ENCODE measurements around the gene ATP6V0E1. TPM values are rescaled to one million over a fixed set of nuclear protein-coding genes. Genes with fewer than 3 reads are reported as not detected.
"Not testable (repeated sequence)": the region's sequence is repeated elsewhere in the genome, so short reads cannot be mapped to it uniquely, and the experiment has no call there.

The ATP6V0E1 gene
- total RNA-seq, 1 donor from 2014 or later: 52.5 TPM

DNA sequence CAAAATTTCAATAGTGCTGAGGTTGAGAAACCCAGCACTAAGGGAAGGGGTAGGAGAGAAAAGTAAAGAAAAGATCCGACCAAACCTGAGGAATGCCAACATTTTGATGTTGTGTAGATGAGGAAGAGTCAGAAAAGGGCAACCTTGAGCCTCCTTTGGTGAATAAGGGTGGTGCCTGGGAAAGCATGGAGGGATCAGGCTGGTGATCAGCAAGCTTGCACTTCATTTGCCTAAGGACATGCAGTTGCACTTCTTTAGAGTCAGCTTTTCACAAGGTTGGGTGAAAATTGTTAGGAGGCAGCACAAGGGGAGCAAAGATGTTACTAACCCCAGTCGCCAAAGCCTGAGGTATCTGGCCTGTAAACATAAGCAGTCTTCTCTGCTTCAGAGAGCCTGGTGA, 20.4 kb downstream of the ATP6V0E1 start:
- no peak for DNase-seq

DNA sequence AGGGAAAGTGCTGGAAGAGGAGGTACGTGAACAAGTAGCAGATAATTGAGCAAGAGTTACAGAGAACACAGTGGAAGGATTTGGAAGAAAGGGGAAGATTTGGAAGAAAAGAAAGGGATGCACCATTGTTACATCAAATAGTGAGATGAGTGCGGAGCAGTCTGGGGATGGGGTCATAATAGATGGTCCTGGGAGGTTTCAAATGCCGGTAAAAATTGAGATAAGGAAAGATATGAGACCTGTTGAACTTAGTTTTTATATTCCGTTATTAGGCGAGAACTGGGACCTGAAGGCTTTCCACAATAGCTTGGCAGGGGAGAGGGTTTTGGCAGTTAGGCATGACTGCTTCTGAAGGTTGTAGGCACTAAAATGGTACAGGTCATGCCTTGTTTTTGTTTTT, 20.9 kb downstream of the ATP6V0E1 start:
- no peak for DNase-seq

DNA sequence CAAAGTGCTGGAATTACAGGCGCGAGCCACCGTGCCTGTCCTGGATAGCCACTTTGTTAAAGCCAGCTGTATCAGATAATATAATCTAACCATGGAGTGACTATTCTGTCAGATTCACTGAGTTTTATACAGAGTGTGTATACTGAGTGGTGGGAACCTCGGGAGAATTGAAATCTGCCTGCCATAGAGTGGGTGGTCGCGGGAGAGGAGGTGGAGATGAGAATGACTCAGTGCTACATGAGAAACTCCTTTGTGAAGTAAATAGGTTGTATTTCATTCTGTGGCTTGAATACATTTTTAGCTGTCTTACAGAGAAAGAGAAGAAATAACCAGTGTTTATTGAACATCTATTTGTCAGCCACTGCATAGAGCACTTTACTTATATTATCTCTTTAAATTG, 26.4 kb downstream of the ATP6V0E1 start:
- DNase-seq: no peak

DNA sequence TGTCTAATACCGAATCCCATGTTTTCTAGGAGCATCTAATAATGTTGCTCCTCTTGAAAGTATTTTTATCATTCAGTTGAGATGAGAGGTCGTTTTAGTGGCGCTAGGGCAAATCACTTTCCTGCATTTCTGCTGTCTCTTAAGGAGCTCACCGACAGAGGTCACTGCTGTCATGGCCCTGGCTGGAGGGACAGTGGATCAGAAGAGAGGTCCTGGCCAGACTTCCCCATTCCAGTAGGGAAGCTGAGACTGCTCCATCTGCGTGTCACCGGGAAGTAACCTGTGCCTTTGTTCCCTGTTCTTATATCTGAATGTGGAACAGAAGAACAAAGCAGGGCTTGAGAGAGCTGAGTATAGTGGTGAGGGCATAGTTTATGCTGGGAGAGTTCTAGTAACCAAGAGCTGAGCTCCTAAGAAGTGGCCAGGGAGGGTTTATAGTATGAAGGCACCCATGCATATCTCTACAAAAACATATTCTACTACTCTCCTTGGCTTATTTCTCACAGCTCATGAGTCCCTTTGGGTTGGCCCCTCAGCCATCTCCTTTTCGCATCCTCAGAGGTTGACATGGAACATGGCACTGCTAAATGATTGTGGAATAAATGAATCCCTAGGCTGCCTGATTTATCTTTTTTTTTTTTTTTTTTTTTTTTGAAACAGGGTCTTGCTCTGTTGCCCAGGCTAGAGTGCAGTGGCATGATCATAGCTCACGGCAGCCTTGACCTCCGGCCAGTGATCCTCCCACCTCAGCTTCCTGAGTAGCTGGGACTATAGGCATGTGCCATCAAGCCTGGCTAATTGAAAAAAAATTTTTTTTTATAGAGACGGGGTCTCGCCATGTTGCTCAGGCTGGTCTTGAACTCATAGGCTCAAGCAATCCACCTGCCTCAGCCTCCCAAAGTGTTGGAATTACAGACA, 27.2 kb downstream of the ATP6V0E1 start:
- DNase-seq: peak; percentile 37

DNA sequence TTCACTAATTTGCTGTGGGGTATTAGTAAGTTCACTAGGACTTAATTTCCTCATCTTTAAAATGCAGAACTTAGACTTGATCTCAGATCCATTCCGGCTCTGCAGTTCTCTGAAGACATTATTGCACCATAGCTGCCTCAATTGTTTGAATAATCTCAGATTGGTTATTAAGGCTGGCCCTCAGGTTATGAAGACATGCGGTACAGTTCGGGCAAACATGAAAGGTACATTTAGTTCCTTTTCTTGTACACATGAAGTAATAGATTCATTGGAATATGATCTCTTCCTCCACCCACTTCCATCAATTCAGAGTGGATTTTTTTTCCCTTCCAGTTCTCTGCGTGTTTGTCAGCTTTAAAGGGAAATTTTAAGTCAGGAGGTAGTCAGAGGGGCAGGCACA, 28.0 kb downstream of the ATP6V0E1 start:
- no peak for DNase-seq

DNA sequence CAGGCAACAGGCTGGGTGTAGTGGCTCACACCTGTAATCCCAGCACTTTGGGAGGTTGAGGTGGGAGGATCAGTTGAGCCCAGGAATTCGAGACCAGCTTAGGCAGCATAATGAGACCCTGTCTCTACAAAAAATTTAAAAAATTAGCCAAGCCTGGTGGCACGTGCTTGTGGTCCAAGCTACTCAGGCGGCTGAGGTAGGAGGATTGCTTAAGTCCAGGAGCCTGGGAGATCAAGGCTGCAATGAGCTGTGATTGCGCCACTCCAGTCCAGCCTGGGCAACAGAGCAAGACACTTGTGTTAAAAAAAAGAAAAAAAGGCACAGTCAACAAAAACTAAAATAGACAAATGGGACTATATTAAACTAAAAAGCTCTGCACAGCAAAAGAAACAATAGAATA, 29.3 kb downstream of the ATP6V0E1 start:
- DNase-seq: no peak

DNA sequence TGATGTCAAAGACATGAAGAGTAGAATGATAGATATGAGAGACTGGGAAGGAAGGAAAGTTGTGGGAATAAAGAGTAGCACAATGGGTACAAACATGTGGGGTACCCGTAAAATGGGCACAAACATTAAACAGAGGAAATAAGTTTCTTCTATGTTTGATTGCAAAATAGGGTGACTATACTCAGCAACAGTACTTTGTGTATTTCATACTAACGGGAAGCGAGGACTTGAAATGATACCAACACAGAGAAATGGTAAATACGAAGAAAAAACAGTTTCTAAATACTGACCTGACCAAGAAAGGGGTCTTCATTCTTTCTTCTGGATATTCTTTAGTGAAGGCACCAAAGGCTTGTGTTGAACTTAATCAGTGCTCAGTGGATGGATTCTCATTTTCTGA, 31.1 kb downstream of the ATP6V0E1 start:
- DNase-seq: no peak

DNA sequence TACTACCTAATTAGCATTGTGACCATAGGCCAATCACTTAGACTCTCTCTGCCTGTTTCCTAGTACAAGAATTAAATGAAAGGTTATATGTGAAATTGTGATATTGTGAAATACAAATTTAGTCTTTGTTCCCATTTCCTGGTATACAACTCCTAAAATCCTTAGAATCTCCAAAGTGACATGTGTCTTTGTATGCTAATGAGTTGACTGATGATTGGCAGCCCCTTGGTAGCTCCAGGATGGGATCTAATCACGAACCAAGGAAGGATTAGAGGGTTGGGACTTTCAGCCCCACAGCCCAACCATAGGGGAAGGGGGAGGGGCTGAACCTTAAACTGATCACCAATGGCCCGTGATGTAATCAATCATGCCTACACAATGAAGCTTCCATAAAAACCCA, 31.6 kb downstream of the ATP6V0E1 start:
- no peak for DNase-seq

DNA sequence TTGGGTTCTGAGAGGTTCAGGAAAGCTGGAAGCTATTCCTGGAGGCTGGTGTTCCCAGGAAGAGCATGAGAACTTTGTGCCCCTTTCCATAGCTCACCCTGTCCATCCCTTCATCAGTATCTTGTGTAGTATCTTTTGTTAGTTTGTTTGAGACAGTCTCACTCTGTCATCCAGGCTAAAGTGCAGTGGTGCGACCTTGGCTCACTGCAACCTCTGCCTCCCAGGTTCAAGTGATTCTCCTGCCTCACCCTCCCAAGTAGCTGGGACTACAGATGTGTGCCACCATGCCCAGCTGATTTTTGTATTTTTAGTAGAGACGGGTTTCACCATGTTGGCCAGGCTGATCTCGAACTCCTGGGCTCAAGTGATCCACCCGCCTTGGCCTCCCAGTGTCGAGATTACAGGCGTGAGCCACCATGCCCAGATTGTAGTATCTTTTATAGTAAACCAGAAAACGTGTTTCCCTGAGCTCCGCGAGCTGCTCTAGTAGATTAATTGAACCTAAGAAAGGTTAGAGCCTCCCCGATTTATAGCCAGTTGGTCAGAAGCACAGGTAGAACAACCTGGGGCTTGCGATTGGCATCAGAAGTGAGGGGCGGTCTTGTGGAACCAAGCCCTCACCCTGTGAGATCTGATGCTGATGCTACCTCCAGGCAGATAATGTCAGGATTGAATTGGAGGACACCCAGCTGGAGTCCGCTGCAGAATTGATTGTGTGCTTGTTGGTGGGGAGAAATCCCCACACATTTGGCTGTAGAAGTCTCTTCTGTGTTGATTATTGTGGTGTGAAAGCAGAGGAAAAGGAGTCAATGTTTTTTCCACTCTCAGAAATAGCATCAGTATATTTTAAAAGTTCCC, 32.3 kb downstream of the ATP6V0E1 start:
- DNase-seq: no peak

DNA sequence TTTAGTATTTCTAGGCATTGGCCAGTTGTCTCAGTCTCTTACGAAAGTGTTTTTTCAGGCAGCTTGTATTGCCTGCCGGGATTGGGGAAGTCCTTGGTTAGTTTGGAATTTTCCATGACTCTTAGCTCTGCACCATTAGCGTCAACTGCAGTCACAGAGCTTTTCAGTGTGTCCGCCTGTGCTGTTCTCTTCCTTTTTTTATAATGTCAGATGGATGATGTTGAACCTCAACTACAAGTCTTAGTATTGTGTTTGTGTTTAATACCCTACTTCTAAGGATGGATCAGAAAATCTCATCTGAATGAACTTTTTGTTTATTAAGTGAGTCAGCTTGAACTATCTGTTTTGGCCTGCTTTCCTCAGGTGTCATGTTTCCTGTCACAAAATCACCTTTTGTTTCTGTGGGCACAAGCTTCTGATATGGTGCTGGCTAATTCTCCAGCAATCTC, 33.1 kb downstream of the ATP6V0E1 start:
- peak; percentile 56 for DNase-seq

DNA sequence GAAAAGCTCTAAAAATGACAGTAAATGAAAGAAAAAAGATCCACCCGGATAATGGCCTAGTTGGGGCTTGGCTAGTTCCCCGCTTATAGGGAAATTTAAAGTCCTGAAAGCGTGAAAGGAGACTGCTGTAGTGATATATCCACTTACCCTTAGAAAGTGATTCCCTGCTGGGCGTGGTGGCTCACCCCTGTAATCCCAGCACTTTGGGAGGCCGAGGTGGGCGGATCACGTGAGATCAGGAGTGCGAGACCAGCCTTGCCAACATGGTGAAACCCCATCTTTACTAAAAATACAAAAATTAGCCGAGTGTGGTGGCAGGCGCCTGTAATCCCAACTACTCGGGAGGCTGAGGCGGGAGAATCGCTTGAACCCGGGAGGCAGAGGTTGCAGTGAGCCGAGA, 33.5 kb downstream of the ATP6V0E1 start:
- DNase-seq: not testable (repeated sequence)

DNA sequence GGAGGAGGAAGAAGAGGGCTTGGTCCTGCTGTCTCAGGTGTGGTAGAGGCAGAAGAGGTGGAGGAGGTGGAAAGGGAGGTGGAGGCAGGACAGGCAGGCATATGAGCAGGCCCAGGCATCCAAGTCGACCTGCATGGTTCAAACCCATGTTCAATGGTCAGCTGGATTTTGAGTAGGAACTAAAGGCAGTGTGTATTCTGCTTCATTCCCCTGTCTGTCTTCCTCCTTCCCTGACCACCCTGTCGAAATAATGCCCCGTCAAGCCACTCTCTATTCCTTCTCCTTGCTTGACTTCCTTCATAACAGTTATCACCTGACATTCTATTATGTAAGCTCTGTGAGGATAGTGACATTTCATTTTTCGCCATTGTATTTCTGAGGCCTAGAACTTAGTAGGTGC, 34.8 kb downstream of the ATP6V0E1 start:
- DNase-seq: no peak

DNA sequence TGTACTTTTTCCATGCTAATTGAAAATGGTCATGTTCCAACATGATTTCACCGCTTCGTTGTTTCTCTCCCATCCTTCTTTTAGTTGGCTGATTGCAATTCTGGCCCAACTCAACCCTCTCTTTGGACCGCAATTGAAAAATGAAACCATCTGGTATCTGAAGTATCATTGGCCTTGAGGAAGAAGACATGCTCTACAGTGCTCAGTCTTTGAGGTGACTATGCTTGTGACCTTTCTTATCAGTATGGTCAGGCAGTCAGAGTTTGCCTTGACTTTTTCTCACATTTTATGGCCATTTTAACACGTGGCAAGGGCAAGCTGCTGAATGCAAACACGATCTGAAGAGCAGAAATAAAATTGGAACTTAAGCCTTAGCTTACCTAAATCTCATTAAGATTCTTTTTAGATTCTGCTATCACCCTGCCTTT, 36.6 kb downstream of the ATP6V0E1 start:
- no peak for DNase-seq

DNA sequence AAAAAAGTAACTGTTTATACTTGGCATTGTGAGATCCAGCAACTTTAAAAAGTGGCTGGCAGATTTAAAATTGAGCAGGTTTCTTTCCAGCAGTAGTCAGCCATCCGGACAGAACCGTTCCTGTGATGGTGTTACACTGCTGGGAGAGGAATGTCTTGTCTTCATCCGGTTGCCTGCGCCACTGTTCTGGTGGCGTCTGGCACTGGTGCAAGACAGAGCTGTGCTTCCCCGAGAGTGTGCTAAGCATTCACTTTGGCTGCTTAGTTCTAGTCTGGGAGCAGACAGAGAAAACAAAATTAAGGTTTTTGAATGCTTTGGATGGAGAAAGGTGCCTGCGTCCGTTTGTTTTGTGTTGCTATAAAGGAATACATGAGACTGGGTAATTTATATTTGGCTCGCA, 37.1 kb downstream of the ATP6V0E1 start:
- DNase-seq: no peak

DNA sequence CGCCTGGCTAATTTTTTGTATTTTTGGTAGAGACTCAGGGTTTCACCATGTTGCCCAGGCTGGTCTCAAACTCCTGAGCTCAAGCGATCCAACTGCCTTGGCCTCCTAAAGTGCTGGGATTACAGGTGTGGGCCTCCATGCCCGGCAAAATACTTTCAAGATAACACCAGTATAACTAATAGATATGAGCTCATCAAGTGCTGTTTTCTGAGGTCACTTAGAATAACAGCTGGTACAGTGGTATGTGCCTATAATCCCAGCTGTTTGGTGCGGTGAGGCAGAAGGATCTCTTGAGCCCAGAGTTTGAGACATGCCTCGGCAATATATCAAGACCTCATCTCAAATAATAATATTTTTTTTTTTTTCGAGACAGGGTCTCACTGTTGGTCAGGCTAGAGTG, 42.1 kb downstream of the ATP6V0E1 start:
- no peak for DNase-seq

DNA sequence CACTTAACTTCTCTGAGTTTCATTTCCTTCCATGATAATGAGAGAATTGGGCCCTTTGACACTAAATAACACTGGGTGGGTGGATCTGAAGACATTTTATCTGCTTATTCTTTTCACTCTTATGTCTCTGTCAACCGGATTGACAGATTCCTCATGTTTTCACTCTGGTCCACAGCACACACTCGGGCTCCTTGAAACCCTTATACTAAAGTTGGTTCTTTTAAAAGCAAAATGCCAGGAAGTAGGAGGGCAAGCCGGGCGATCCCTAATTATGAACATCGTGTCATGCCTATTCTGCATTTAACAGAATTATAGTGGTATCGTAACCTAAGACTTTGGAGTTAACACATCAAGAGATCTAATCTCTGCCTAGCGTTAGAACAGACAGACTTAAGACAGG, 44.3 kb downstream of the ATP6V0E1 start:
- no peak for DNase-seq

DNA sequence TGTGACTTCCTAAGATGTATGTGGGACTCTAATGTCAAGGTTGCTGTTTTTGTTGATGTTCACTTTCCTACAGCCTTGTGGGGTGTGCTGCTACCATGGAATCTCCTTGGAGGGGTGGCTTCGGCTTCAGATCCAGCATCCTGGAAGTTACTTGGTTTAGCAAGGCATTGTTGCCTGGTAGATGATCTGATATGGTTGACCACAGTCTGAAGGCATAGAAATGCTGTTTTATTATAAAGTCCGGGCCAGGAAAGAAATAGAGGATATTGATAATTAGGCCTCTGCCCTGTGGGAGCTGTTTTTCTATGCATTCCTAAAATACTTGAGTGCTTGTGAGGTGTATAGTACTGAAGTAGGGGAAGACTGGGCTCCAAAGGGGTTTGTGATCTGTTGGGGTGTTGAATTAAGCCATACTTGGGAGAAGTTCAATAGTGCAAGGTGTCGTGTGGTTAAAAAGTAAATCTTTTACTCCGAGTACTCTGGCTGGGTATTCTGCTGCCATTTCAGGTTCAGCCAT, 45.3 kb downstream of the ATP6V0E1 start:
- no peak for DNase-seq

DNA sequence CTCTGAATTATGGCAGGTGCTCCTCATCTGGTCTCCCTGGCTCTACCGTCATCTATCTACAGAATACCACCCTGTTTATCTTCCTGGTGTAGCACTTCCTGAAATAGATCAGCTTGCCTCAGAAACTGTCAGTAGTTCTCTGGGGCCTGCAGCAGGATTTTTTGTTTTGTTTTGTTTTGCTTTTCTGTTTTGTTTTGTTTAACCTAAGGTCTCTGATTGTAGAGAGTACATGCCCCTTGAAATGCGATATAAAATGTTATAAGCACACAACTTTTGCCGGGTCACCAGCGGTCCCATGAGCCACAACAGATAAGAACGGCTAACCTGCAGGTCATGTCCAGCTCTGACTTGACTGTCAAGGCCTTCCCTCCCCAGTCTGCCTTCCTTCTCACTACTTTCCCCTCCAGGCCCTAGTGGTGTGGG, 45.9 kb downstream of the ATP6V0E1 start:
- no peak for DNase-seq

DNA sequence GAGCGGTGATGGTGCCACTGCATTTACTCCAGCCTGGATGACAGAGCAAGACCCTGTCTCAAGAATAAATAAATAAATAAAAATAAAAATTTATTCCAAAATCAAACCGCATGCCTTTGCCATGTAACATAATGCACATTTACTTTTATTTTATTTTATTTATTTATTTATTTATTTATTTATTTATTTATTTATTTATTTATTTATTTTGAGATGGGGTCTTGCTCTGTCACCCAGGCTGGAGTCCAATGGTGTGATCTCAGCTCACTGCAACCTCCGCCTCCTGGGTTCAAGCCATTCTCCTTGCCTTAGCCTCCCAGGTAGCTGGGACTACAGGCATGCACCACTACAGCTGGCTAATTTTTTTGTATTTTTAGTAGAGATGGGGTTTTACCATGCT, 48.5 kb downstream of the ATP6V0E1 start:
- not testable (repeated sequence) for DNase-seq

DNA sequence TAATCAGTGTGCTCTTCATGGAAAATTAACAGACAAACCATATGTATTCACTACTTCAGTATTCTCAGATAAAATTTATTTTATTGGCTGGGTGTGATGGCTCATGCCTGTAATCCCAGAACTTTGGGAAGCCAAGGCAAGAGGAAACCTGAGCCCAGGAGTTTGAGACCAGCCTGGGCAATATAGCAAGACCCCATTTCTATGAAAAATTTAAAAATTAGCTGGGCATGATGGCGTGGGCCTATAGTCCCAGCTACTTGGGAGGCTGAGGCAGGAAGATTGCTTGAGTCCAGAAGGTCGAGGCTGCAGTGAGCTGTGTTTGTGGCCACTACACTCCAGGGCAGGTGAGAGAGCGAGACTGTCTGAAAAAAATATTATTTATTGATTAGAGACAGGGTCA, 49.2 kb downstream of the ATP6V0E1 start:
- DNase-seq: no peak

DNA sequence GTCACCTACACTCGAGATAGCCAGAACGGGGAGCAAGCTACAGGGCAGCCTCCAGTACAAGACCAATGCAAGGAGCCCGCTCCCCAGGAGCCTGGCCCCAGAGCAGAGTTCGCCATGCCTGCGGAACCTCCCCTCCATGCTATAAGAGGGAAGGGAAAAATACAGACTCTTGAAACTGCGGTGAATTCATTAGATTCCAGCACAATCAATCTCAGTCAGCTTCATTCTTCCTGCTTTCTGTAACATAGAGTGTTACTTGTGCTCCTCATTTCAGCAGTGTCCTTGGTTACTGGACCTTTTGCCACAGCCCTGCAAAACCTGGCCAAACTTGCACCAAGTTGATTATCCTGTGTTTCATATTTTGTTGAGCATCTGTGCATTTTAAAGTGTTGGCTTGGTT, 50.4 kb downstream of the ATP6V0E1 start:
- no peak for DNase-seq

DNA sequence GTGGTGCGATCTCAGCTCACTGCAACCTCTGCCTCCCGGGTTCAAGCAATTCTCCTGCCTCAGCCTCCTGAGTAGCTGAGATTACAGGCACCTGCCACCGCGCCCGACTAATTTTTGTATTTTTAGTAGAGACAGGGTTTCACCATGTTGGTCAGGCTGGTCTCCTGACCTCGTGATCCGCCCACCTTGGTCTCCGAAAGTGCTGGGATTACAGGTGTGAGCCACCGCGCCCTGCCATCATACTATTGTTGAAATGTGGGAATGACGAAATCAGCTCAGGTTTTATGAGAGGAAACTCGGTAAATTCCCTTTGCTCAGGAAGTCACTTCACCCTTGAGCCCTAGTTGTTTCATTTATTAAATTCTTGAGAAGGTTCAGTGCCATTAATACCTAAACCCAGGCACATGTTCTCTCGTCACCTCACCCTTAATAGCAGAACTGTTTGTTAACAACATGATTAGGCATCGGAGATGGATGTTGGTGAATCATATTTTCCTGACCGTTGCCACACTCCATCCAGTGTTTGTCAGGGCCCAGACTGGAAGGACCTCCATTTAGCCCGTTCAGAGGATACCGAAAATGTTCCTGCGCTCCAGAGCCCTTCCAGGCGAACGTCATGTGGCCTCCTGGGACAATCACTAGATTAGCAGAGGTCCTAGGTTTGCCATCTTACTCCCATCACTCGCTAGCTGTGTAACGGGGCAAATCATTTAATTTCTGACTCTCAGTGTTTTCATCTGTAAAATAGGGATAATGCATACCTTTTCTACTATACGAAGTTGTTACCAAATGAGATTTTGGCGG, 52.5 kb downstream of the ATP6V0E1 start:
- DNase-seq: no peak

Measured in tongue (tissue), 2 donors.